Right atrium auricular region (tissue), 2 donors: Measurements from ENCODE around the gene LIPI. TPM values are rescaled to one million over a fixed set of nuclear protein-coding genes. Genes with fewer than 3 reads are reported as not detected.
A peak's percentile ranks its signal among the peaks of the same experiment; 100 is the strongest.
"Not testable (repeated sequence)": the region's sequence is repeated elsewhere in the genome, so short reads cannot be mapped to it uniquely, and the experiment has no call there.

Experiments
- DNase-seq: peaks from one replicate; pipeline ENCODE4 v3.0.0-alpha.2; 2019; ENCODE audit warnings: low spot score
- H3K27ac ChIP-seq, 2 donors: fragments of 200-600 bp; sonication (generic); 1 replicate in 1 of 2; 2 replicates in 1 of 2; pipeline ENCODE4 v1.5.1; 2016 to 2019
- H3K27me3 ChIP-seq, 2 donors: fragments of 200-600 bp; sonication (generic); one replicate each; pipeline versions ENCODE4 v1.5.1 to v1.6.0; 2017 to 2019
- H3K36me3 ChIP-seq: fragments of 200-600 bp; sonication (generic); one replicate; pipeline ENCODE4 v1.5.1; 2016
- H3K4me1 ChIP-seq, 2 donors: fragments of 200-600 bp; sonication (generic); one replicate each; pipeline versions ENCODE4 v1.5.1 to v1.6.0; 2017 to 2019
- H3K4me3 ChIP-seq, 2 donors: fragments of 200-600 bp; sonication (generic); 1 replicate in 1 of 2; 2 replicates in 1 of 2; pipeline ENCODE4 v1.5.1; 2017 to 2019; ENCODE audit warnings: mild to moderate bottlenecking in 1 of 2, moderate library complexity in 1 of 2
- H3K9me3 ChIP-seq, 2 donors: fragments of 200-600 bp; sonication (generic); one replicate each; pipeline ENCODE4 v1.5.1; 2019
- CTCF ChIP-seq, 2 donors: fragments of 200-600 bp; sonication (generic); IDR thresholded peaks; one replicate each; pipeline ENCODE4 v1.5.1; 2019; ENCODE audit warnings: antibody characterized with exemption in 2 of 2
- total RNA-seq, 2 donors: library from RNA; depleted of rRNA; stranded (reverse); fragments of >200 nt; gene quantifications; one replicate each; pipeline ENCODE4 v1.1.0, GENCODE V29; 2016

The LIPI gene
- total RNA-seq, 2 donors from 2014 or later, result not detected

DNA sequence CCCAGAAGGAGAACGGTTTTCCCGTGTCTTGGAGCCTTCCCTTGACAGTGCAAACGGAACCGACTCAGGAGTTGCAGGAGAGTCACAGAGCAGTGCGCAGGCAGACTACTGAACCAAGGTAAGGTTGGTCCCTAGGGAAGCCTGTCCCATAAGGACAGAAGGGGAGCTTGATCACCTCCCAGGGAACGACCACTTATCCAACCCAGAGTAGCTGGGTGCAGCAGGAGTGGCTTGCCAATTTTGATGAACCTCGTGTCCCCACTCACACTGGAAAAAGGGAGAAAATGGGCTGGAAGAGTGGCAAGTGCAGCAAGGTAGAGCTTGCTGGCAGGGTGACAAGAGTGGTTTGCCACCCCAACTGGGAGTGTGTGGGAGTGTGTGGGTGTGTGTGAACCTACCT lies 95.1 kb downstream of the LIPI start:
- Histone ChIP-seq H3K9me3 (no peaks in the 10 kb centered on the region), H3K4me3 (no peak overlapping the region), H3K4me1 (no peaks in the 10 kb centered on the region), H3K27me3 (no peaks in the 10 kb centered on the region), H3K27ac (no peak overlapping the region), H3K36me3 (no peaks in the 10 kb centered on the region)
- TF ChIP-seq CTCF (IDR thresholded peaks at IDR 0.05), result no peak
- DNase-seq, result no peak

- H3K27ac ChIP-seq, result no peak overlapping the region
- TF ChIP-seq CTCF (IDR thresholded peaks at IDR 0.05), result no peak
- H3K27me3 ChIP-seq, result no peaks in the 10 kb centered on the region
- no peak for DNase-seq
- no peaks in the 10 kb centered on the region for H3K9me3 ChIP-seq
- H3K36me3 ChIP-seq, result no peaks in the 10 kb centered on the region
- no peaks in the 10 kb centered on the region for H3K4me1 ChIP-seq
- no peak overlapping the region for H3K4me3 ChIP-seq
These were observed 96.5 kb downstream of the LIPI start for GRCh38 chr21:14114251-14114650.

DNA sequence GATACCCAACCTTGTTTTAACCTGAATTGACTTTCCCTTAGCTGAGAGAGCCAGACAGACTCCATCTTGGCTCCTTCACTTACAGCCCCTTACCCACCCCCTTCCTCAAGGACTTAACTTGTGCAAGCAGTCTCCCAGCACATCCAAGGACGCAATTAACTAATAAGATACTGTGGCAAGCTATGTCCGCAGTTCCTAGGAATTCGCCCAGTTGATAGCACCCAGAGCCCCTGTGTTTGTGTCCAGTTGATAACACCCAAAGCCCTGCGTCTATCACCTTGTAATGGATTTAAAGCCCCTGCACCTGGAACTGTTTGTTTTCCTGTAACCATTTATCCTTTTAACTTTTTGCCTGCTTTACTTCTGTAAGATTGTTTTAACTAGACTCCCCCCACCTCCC lies 106.2 kb downstream of the LIPI start:
- H3K4me1 ChIP-seq, H3K27ac ChIP-seq, H3K36me3 ChIP-seq, DNase-seq, H3K4me3 ChIP-seq, H3K27me3 ChIP-seq, H3K9me3 ChIP-seq: not testable (repeated sequence)

DNA sequence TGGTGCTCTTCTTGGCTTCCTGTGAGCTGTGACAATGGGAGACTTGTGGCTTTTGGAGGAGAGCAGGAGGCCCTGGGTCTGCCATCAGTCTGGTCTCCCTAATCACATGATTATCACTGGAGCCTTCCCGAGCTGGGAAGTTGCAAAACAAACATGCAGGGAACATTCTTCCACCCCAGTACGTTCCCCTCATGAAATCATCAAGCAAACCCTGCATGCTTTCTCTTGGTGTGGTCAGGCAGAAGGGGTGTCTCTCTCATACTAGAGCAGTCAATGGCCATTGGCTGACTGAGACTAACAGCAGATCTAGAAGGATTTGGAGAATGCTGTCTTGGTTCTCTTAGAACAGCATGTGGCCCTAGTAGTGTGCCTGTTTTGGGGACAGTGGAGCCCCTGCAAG lies 111.2 kb downstream of the LIPI start:
- H3K27ac ChIP-seq, result no peak overlapping the region
- H3K4me1 ChIP-seq, result no peaks in the 10 kb centered on the region
- H3K4me3 ChIP-seq, result no peak overlapping the region
- no peak for DNase-seq
- H3K27me3 ChIP-seq, result no peaks in the 10 kb centered on the region
- H3K9me3 ChIP-seq, result no peaks in the 10 kb centered on the region
- H3K36me3 ChIP-seq, result no peaks in the 10 kb centered on the region
- no peak for TF ChIP-seq CTCF (IDR thresholded peaks at IDR 0.05)

DNA sequence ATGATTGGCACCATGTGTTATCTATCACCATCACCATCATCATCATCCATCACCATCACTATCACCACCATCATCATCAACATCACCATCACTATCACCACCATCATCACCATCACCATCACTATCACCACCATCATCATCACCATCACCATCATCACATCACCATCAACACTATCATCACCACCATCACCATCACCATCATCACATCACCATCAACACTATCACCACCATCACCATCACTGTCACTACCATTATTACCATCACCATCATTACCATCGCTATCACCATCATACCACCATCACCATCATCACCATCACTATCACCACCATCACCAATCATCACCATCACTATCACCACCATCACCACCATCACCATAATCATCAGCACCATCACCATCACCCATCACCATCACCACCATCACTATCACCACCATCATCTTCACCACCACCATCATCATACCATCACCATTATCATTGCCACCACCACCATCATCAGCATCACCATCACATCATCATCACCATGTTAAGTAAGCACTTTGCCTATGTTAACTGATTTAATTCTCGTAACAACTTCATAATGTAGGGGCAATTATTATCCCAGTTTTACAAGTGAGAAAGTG lies 112.8 kb downstream of the LIPI start:
- TF ChIP-seq CTCF (IDR thresholded peaks at IDR 0.05), result no peak
- Histone ChIP-seq H3K9me3 (no peaks in the 10 kb centered on the region), H3K4me3 (no peak overlapping the region), H3K27me3 (no peaks in the 10 kb centered on the region), H3K4me1 (no peaks in the 10 kb centered on the region), H3K36me3 (no peaks in the 10 kb centered on the region), H3K27ac (no peak overlapping the region)
- peak; percentile 13 for DNase-seq

DNA sequence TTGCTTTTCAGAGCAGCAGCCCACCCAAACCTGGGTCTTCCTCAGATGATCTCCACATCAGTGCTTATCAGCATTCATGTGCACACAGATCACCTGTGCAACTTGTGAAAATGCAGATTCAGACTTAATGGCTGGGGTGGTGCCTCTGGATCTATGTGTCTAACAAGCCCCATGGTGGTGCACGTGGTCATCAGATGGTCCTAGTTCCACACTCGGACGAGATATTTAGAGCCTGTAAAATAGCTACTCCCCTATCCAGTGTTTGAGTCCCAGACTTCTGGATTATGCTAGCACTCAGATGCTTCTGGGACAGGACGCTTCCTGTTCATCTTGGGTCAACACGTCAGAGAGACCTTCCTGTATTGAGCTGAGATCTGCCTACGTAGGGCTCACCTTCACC lies 114.2 kb downstream of the LIPI start:
- peak; percentile 23 for DNase-seq
- Histone ChIP-seq H3K27me3 (no peaks in the 10 kb centered on the region), H3K4me3 (no peak overlapping the region), H3K9me3 (no peaks in the 10 kb centered on the region), H3K36me3 (no peaks in the 10 kb centered on the region), H3K27ac (no peak overlapping the region), H3K4me1 (no peaks in the 10 kb centered on the region)
- TF ChIP-seq CTCF (IDR thresholded peaks at IDR 0.05), result no peak
